GM12892 (cell line): Measurements from ENCODE around the gene CDKL4.
"Not testable (repeated sequence)": the region's sequence is repeated elsewhere in the genome, so short reads cannot be mapped to it uniquely, and the experiment has no call there.

ENCODE experiments used
- DNase-seq: peaks from one replicate; pipeline ENCODE4 v3.0.0; 2011; ENCODE audit not compliant: insufficient read length
- FAIRE-seq: peaks from 2 replicates; lab custom pipeline; 2011; peaks lifted over from hg19 to GRCh38; lab: Jason Lieb, UNC
- POLR2A ChIP-seq: IDR thresholded peaks from 2 replicates; pipeline ENCODE4 v1.6.1; 2011; ENCODE audit warnings: low read depth, low read length, control low read depth
- POLR2AphosphoS5 ChIP-seq: IDR thresholded peaks from 2 replicates; pipeline ENCODE4 v1.6.1; 2011; ENCODE audit warnings: low read depth, low read length, control low read depth
- TAF1 ChIP-seq: IDR thresholded peaks from 2 replicates; pipeline ENCODE4 v1.6.1; 2011; ENCODE audit warnings: low read depth, mild to moderate bottlenecking, control low read depth, low read length, borderline replicate concordance

CDKL4 gene

DNA sequence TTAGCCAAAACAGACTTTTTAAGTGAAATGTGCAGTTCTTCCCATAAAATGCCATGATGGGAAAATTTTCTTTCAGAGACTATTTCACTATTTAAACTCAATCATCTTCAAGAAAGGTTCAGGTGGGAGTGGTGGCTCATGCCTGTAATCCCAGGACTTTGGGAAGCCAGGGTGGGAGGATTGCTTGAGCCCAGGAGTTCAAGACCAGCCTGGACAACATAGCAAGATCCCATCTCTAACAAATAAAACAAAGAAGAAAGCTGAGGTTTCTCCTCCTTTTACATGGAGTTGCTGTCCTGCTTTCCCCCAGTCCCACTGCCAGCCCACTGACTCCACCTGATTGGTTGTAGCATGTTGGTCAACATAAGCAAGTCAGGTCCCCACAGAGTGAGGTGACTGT, 97.1 kb downstream of the CDKL4 start:
- no peak for TF ChIP-seq TAF1
- FAIRE-seq, result no peak

DNA sequence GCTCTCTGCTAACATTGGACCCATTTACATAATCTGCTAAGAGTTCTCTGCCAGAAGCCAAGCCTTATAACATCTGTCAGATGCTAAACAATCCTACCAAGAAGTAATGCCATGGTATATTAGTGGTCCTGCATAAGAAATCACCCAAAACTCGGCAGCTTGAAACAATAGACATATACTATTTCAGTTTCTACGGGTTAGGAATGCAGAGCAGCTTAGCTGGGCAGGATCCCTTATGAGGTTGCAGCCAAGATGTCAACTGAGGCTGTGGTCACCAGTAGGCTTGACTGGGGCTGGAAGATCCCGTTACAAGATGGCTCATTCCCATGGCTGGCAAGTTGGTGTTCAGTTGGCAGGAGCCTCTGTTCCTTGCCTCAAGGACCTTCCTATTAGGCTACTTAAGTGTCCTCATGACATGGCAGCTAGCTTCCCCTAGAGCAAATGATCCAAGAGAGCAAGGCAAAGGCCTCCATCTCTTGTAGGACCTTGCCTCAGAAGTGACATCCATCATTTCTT, 97.8 kb downstream of the CDKL4 start:
- FAIRE-seq (no peak), DNase-seq (no peak)
- TF ChIP-seq TAF1 (no peak), POLR2A (no peak), POLR2AphosphoS5 (no peak)

More for the DNA sequence above, 97.1 kb downstream of the CDKL4 start:
- DNase-seq, result no peak

DNA sequence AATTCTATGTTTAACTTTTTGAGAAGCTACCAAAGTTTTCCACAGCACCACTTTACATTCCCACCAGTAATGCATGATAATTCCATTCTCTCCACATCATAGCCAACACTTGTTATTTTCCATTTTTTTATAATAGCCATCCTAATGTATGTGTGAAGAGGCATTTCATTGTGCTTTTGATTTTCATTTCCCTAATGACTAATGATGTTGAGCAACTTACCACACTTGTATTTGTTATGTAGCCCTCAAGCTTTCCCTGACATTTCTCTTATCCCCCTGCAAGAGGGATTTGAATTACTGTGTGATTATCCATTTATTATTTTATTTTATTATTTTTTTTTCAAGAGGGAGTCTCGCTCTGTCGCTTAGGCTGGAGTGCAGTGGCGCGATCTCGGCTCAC, 99.4 kb downstream of the CDKL4 start:
- DNase-seq, result no peak
- no peak for TF ChIP-seq POLR2A
- no peak for TF ChIP-seq POLR2AphosphoS5
- TF ChIP-seq TAF1, result no peak
- FAIRE-seq, result no peak

DNA sequence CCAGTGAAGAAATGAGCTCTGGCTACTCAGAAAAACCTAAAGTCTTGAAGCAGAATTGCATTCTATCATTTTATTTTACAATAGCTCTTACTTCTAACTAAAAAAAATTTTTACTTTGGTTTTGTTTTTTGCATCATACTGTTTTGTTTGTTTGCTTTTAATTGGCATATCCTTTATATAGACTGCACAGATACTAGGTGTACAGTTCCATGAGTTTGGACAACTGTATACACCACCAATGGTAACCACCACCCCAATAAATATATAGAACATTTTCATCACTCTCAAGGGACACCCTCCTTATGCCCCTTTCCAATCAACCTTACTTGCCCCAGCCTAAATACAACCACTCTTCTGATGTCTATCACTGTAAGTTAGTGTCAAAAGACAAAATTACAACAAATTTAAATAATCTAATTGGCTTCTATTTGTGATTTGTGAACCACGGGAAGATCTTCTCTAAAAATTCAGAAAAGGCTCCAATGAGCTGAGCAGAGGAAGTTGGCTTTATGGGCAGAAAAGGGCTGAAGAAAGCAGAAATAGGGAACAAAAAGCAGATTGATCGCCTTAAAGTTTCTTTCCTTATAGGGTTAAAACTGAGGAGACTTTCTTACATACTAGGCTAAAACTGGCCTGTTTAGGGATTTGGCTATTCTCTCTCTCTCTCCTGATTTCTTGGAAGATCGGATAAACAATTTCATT, 100.7 kb downstream of the CDKL4 start:
- no peak for DNase-seq
- no peak for FAIRE-seq
- TF ChIP-seq POLR2A (no peak), TAF1 (no peak), POLR2AphosphoS5 (no peak)

DNA sequence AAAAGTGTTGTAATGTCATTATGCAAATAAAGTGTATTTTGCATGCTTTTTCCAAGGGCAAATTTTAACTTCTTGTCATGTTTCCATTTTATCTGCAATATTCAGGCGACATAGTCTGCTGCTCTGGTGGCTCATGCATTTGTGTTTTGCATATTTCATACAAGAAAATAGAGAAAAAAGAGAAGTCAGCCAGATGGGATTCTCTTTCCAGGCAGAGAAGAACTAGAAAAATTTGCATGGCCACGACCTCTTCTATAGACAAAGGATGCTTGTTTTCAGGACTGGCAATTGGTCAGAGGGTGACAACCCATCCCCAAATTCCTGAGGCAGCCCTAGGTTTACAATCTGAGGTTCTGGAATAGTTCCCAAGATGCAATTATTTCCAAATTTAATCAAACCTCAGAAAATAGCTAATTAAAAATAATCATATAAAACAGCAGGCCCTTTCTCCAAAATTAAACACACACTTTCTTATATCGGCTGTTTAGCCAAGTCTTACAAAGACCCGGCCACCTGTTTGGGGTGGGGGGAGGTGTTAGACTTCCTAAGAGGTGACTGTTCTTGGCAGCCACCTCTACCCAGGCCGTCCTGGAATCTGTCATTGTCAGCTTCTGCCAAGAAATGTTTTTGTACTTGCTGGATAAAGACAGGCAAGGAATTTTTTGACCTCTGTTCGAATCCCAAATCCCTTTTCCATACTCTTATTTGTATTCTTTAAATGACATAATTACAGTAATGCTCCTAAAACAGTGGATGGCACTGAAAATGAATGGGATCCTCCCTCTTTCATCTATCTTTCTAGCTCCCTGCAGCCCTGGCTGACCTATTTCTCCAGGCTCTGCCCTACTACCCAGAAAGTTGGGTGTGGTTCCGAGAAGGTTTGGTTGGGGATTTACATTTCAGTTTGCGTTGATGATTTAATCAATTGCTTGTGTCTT, 102.2 kb downstream of the CDKL4 start:
- peak; percentile 72 for FAIRE-seq
- no peak for DNase-seq
- TF ChIP-seq POLR2A (no peak), POLR2AphosphoS5 (no peak), TAF1 (no peak)

DNA sequence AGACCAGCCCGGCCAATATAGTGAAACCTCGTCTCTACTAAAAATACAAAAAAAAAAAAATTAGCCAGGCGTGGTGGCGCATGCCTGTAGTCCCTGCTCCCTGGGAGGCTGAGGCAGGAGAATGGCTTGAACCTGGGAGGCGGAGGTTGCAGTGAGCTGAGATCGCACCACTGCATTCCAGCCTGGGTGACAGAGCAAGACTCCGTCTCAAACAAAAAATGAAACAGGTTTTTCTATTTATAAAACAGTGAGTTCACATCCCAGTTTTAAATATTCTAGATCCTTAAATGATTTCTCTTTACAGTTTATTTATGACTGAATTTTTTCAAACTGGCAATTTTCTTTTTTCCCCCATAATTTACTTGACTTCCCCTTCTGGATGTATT, 102.8 kb downstream of the CDKL4 start:
- not testable (repeated sequence) for DNase-seq, FAIRE-seq

DNA sequence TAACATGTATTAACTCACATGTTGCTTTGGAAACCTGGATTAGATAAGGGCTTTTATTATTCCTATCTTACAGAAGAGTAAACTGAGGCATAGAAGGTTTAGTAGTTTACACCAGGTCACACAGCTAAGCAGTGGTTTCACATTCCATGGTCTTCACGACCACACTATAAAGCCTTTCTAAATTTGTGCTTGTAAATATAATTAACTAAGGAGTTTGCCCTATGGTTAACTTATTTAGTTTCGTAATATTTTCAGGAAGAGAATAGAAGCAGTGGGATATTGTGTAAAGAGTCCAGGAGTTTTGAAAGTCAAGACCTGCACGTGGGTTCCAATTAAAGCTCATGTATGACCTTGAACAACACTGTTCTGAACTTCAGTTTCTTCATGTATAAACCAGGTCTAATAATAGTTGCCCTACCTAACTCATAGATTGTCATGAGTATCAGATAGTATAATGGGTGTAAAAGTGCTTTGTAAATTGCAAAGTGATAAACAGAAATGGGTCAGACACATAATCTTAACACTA, 103.4 kb downstream of the CDKL4 start:
- FAIRE-seq, result no peak
- DNase-seq, result no peak
- TF ChIP-seq POLR2AphosphoS5 (no peak), TAF1 (no peak), POLR2A (no peak)

DNA sequence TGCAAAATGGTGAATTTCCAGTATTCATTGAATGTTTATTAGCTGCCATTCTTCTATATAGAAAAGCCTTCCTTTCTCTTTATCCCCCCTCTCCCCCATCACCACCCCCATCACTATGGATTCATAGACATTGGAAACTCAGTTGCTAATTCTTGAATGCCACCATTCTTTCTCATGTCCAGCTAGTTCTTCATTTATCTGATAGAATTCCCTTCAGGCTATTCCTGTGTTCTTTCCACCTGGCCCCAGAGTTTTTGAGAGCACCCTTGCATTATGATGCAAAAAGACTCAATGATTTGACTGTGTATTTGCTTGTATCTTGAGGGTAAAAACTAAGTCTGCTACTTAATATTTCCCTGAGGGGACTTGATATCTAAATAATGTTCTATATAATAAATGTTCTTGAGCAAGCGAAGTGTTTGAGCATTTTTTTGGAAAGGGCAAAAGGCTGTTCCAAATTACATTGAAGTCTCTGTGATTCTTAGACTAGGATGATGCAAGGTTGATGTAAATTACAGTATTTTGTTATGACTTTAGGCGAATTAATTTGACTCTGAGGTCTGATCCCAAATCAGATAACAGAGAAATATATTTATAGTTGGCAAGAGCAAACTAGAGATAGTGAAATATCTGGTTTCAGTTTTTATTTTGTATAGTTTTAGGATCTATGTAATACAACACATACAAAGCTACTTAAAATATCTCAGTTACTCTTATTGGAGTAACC, 104.1 kb downstream of the CDKL4 start:
- TF ChIP-seq TAF1, result no peak
- TF ChIP-seq POLR2AphosphoS5, result no peak
- no peak for TF ChIP-seq POLR2A
- DNase-seq, result no peak
- FAIRE-seq, result no peak

DNA sequence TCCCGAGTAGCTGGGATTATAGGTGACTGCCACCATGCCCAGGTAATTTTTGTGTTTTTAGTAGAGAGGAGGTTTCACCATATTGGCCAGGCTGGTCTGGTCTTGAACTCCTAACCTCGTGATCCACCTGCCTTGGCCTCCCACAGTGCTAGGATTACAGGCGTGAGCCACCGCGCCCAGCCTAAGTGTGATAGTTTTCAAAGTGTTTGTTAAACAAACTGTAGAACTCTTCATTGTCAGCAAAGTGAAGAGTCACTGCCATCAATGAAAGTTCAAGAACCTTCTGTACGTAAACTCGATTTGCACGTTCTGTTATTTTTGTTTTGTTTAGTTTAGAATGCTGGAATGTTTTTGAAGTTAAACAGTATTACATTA, 104.9 kb downstream of the CDKL4 start:
- TF ChIP-seq TAF1, result no peak
- no peak for TF ChIP-seq POLR2AphosphoS5
- no peak for TF ChIP-seq POLR2A
- DNase-seq (no peak), FAIRE-seq (no peak)

DNA sequence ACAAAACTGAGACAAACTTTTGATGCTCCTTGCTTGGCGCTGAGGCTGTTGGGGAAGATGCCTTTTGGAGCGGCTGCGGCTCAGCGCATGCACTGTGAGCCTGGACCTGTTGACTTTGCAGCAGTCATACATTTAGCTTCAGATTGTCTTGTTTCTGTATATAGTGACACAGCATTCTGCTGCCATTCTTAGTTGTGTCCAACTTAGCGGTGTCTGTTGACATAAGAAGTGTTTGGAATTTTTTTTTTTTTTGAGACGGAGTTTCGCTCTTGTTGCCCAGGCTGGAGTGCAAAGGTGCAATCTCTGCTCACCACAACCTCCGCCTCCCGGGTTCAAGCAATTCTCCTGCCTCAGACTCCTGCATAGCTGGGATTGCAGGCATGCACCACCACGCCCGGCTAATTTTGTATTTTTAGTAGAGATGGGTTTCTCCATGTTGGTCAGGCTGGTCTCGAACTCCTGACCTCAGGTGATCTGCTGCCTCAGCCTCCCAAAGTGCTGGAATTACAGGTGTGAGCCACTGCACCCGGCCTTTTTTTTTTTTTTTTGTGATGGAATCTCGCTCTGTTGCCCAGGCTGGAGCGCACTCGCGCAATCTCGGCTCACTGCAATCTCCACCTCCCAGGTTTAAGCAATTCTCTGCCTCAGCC, 105.5 kb downstream of the CDKL4 start:
- DNase-seq, FAIRE-seq: not testable (repeated sequence)

DNA sequence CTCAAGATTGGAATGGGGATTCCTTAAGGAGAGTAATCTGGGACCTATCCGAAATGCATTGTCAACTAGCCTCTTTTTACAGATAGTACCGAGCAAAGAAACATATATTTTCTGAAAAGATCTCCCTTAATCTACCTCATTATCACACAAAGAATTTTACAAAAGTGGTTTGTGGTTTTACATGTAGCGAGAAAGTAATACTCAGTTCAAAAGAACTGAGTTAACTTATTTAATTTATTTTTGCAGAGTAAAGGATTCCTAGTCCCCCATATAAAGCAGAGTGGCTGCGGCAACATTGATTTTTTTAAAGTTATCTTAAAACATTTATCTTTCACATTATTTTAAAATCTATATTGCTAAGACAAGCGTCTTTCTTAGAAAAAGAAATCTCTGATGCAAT, 107.0 kb downstream of the CDKL4 start:
- TF ChIP-seq POLR2A (no peak), TAF1 (no peak), POLR2AphosphoS5 (no peak)
- DNase-seq (no peak), FAIRE-seq (no peak)
